Putamen (tissue), 1 donor: ENCODE results near the gene WNT3.
"Not testable (repeated sequence)": the region's sequence is repeated elsewhere in the genome, so short reads cannot be mapped to it uniquely, and the experiment has no call there.

Source experiments
- DNase-seq: peaks from one replicate; pipeline ENCODE4 v3.0.0-alpha.2; 2016; ENCODE audit warnings: low spot score

The WNT3 gene

GRCh38 chr17:46818316-46818928 is at the start of gene WNT3:
WNT3 (minus strand) TSS chr17:46818692; CDS start chr17:46818597, 95 bp downstream.
- DNase-seq = no peak

GRCh38 chr17:46866747-46867146 is 48.3 kb upstream of the WNT3 start:
- DNase-seq = no peak

- no peak for DNase-seq
Measured at GRCh38 chr17:46866325-46866724, 47.8 kb upstream of the WNT3 start.

- DNase-seq = no peak
Measured at GRCh38 chr17:46865100-46865499, 46.6 kb upstream of the WNT3 start.

- DNase-seq = no peak
Measured at GRCh38 chr17:46863383-46864121, 45.1 kb upstream of the WNT3 start.

- no peak for DNase-seq
Measured at GRCh38 chr17:46862949-46863348, 44.5 kb upstream of the WNT3 start.

- no peak for DNase-seq
Measured at GRCh38 chr17:46859996-46860395, 41.5 kb upstream of the WNT3 start.

- no peak for DNase-seq
Measured at GRCh38 chr17:46857600-46857999, 39.1 kb upstream of the WNT3 start.

GRCh38 chr17:46854948-46855347 is 36.5 kb upstream of the WNT3 start:
- DNase-seq = no peak

GRCh38 chr17:46854515-46854914 is 36.0 kb upstream of the WNT3 start:
- DNase-seq = no peak

- DNase-seq = peak; percentile 34
Measured at GRCh38 chr17:46853896-46854444, 35.5 kb upstream of the WNT3 start.

GRCh38 chr17:46851029-46851741 is 32.7 kb upstream of the WNT3 start, which contains the start of gene WNT9B:
WNT9B (plus strand) TSS chr17:46851583; CDS start chr17:46851639, 56 bp downstream.
- DNase-seq = no peak

- DNase-seq = no peak
Measured at GRCh38 chr17:46850688-46851028, 32.2 kb upstream of the WNT3 start.

- no peak for DNase-seq
Measured at GRCh38 chr17:46848534-46848933, 30.0 kb upstream of the WNT3 start.

- DNase-seq = no peak
Measured at GRCh38 chr17:46847204-46848191, 29.0 kb upstream of the WNT3 start.

- DNase-seq = no peak
Measured at GRCh38 chr17:46842835-46843234, 24.3 kb upstream of the WNT3 start.

GRCh38 chr17:46841561-46842379 is 23.3 kb upstream of the WNT3 start:
- DNase-seq = no peak

- not testable (repeated sequence) for DNase-seq
Measured at GRCh38 chr17:46840596-46840995, 22.1 kb upstream of the WNT3 start.

- DNase-seq = no peak
Measured at GRCh38 chr17:46839211-46839610, 20.7 kb upstream of the WNT3 start.

- DNase-seq = no peak
Measured at GRCh38 chr17:46837521-46837920, 19.0 kb upstream of the WNT3 start.

GRCh38 chr17:46836500-46836899 is 18.0 kb upstream of the WNT3 start:
- no peak for DNase-seq
